ENCODE data around the gene KSR1. TPM values are rescaled to one million over a fixed set of nuclear protein-coding genes. Genes with fewer than 3 reads are reported as not detected.

KSR1 gene
- total and polyA plus RNA-seq, 9 of the 15 experiments (the other 6 are each of a cell fraction or from before 2014, with no cell fraction given), result 1.4 to 51.7 (median 18.4) TPM

GRCh38 chr17:27473748-27474609 is 17.7 kb downstream of the KSR1 start (continued):
- TF ChIP-seq, protein P1, sequence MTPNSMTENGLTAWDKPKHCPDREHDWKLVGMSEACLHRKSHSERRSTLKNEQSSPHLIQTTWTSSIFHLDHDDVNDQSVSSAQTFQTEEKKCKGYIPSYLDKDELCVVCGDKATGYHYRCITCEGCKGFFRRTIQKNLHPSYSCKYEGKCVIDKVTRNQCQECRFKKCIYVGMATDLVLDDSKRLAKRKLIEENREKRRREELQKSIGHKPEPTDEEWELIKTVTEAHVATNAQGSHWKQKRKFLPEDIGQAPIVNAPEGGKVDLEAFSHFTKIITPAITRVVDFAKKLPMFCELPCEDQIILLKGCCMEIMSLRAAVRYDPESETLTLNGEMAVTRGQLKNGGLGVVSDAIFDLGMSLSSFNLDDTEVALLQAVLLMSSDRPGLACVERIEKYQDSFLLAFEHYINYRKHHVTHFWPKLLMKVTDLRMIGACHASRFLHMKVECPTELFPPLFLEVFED (CRISPR knock-in tag; conservative IDR thresholded peaks at IDR 0.05), result 0 out of 2 replicates have a peak, but pooled peaks have one; percentile 53
- TF ChIP-seq, protein P2, sequence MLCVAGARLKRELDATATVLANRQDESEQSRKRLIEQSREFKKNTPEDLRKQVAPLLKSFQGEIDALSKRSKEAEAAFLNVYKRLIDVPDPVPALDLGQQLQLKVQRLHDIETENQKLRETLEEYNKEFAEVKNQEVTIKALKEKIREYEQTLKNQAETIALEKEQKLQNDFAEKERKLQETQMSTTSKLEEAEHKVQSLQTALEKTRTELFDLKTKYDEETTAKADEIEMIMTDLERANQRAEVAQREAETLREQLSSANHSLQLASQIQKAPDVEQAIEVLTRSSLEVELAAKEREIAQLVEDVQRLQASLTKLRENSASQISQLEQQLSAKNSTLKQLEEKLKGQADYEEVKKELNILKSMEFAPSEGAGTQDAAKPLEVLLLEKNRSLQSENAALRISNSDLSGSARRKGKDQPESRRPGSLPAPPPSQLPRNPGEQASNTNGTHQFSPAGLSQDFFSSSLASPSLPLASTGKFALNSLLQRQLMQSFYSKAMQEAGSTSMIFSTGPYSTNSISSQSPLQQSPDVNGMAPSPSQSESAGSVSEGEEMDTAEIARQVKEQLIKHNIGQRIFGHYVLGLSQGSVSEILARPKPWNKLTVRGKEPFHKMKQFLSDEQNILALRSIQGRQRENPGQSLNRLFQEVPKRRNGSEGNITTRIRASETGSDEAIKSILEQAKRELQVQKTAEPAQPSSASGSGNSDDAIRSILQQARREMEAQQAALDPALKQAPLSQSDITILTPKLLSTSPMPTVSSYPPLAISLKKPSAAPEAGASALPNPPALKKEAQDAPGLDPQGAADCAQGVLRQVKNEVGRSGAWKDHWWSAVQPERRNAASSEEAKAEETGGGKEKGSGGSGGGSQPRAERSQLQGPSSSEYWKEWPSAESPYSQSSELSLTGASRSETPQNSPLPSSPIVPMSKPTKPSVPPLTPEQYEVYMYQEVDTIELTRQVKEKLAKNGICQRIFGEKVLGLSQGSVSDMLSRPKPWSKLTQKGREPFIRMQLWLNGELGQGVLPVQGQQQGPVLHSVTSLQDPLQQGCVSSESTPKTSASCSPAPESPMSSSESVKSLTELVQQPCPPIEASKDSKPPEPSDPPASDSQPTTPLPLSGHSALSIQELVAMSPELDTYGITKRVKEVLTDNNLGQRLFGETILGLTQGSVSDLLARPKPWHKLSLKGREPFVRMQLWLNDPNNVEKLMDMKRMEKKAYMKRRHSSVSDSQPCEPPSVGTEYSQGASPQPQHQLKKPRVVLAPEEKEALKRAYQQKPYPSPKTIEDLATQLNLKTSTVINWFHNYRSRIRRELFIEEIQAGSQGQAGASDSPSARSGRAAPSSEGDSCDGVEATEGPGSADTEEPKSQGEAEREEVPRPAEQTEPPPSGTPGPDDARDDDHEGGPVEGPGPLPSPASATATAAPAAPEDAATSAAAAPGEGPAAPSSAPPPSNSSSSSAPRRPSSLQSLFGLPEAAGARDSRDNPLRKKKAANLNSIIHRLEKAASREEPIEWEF (CRISPR knock-in tag; IDR thresholded peaks at IDR 0.05), result peak; percentile 24; the same call in 1 of the 2 replicates
- TF ChIP-seq, protein P3, sequence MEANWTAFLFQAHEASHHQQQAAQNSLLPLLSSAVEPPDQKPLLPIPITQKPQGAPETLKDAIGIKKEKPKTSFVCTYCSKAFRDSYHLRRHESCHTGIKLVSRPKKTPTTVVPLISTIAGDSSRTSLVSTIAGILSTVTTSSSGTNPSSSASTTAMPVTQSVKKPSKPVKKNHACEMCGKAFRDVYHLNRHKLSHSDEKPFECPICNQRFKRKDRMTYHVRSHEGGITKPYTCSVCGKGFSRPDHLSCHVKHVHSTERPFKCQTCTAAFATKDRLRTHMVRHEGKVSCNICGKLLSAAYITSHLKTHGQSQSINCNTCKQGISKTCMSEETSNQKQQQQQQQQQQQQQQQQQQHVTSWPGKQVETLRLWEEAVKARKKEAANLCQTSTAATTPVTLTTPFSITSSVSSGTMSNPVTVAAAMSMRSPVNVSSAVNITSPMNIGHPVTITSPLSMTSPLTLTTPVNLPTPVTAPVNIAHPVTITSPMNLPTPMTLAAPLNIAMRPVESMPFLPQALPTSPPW (CRISPR knock-in tag; IDR thresholded peaks at IDR 0.05), result peak; percentile 37; the same call in 1 of the 2 replicates
- TF ChIP-seq ZNF311 (CRISPR knock-in tag; IDR thresholded peaks at IDR 0.05), result peak; percentile 37; the same call in 1 of the 2 replicates
- TF ChIP-seq, protein P4, sequence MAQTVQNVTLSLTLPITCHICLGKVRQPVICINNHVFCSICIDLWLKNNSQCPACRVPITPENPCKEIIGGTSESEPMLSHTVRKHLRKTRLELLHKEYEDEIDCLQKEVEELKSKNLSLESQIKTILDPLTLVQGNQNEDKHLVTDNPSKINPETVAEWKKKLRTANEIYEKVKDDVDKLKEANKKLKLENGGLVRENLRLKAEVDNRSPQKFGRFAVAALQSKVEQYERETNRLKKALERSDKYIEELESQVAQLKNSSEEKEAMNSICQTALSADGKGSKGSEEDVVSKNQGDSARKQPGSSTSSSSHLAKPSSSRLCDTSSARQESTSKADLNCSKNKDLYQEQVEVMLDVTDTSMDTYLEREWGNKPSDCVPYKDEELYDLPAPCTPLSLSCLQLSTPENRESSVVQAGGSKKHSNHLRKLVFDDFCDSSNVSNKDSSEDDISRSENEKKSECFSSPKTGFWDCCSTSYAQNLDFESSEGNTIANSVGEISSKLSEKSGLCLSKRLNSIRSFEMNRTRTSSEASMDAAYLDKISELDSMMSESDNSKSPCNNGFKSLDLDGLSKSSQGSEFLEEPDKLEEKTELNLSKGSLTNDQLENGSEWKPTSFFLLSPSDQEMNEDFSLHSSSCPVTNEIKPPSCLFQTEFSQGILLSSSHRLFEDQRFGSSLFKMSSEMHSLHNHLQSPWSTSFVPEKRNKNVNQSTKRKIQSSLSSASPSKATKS (CRISPR knock-in tag; IDR thresholded peaks at IDR 0.05), result no peak
- TF ChIP-seq SMAD1 (IDR thresholded peaks at IDR 0.05; ENCODE audit: low read depth, low read length, partially characterized antibody), result peak; percentile 74
- TF ChIP-seq CCNT2 (IDR thresholded peaks at IDR 0.05; ENCODE audit: borderline replicate concordance, extremely low read depth, insufficient read length, low read depth, low read length), result peak; percentile 89
- no peak for TF ChIP-seq PHF21A (IDR thresholded peaks at IDR 0.05; ENCODE audit: borderline replicate concordance, low read depth)
- peak; percentile 87 for TF ChIP-seq ZNF589 (CRISPR knock-in tag; IDR thresholded peaks at IDR 0.05; ENCODE audit: low read depth)
- TF ChIP-seq POLR3G (IDR thresholded peaks at IDR 0.05; ENCODE audit: extremely low read depth, insufficient read length, insufficient replicate concordance), result no peak
- peak; percentile 82 for TF ChIP-seq MTA3 (IDR thresholded peaks at IDR 0.05; ENCODE audit: borderline replicate concordance)
